ENCODE data around the gene ZDHHC13. TPM values are rescaled to one million over a fixed set of nuclear protein-coding genes. Genes with fewer than 3 reads are reported as not detected.
"Not testable (repeated sequence)": the region's sequence is repeated elsewhere in the genome, so short reads cannot be mapped to it uniquely, and the experiment has no call there.

ZDHHC13 gene
- total RNA-seq, 2 donors from 2014 or later, result 12.2 to 12.3 TPM

DNA sequence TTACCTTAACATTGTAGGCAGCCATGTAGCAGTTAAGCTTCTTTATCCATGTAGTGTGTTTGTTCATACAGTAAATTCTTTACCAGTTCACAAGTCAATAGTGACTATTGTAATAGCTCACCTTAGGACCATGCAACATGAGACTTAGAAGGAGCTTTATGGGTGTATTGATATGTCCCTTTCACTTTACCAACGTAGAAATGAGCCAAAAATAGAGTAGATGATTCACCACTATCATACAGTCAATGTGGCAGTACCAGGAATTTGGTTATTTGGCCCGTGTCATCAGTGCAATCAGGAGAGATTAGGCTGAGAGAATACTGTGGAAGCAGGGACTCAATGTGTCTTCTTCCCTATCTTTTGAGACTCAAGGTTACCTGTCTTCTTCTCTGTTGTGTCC lies 4.7 kb downstream of the ZDHHC13 start:
- intact Hi-C loops (cut with DNase I), result no loop called here
- TF ChIP-seq CTCF (IDR thresholded peaks at IDR 0.05) (no peak), POLR2AphosphoS5 (IDR thresholded peaks at IDR 0.05) (no peak), POLR2A (IDR thresholded peaks at IDR 0.05) (no peak)
- 54% methylated on average over 2 of the region's 2 CpGs for WGBS
- Histone ChIP-seq H3K27me3 (replicated peaks; ENCODE audit: insufficient read depth) (no peaks in the 10 kb centered on the region), H3K4me3 (no peak overlapping the region), H3K4me1 (replicated peaks) (no peaks in the 10 kb centered on the region), H3K9me3 (no peaks in the 10 kb centered on the region), H3K27ac (no peak overlapping the region), H3K36me3 (no peaks in the 10 kb centered on the region)
- no peak for DNase-seq (ENCODE audit: low spot score)

DNA sequence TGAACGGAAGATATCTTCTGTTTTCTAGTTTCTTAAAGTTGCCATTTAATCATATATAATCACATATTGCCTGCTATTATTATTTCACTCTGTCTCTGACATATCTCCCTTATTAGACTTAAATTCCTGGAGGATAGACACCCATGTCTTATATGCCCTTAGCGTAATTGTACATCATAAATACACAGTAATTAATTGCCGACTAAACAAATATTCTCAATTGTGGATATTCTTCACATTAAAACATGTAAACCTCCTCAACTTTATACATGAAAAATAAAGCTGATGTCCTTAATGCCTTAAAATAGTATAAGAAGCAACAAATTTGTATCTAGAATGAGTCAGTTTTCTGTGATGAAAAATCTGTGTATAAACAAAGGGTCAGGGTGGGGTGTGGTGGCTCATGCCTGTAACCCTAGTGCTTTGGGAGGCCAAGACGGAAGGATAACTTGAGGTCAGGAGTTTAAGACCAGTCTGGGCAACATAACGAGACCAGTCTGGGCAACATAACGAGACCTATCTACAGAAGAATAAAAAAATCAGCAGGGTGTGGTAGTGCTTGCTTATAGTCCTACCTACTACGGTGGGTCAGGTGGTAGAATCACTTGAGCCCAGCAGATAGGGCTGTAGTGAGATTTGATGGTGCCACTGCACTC lies 6.1 kb downstream of the ZDHHC13 start:
- H3K4me3 ChIP-seq, result no peak overlapping the region
- H3K27ac ChIP-seq, result no peak overlapping the region
- no peaks in the 10 kb centered on the region for H3K36me3 ChIP-seq
- intact Hi-C loops (cut with DNase I), result no loop called here
- H3K27me3 ChIP-seq (replicated peaks; ENCODE audit: insufficient read depth), result no peaks in the 10 kb centered on the region
- TF ChIP-seq CTCF (IDR thresholded peaks at IDR 0.05) (no peak), POLR2A (IDR thresholded peaks at IDR 0.05) (no peak), POLR2AphosphoS5 (IDR thresholded peaks at IDR 0.05) (no peak)
- H3K4me1 ChIP-seq (replicated peaks), result no peaks in the 10 kb centered on the region
- no peak for DNase-seq (ENCODE audit: low spot score)
- H3K9me3 ChIP-seq, result no peaks in the 10 kb centered on the region
- 89% methylated on average over 7 of the region's 7 CpGs for WGBS

GRCh38 chr11:19126562-19127325 lies 9.8 kb downstream of the ZDHHC13 start:
- WGBS, result 96% methylated on average over 4 of the region's 4 CpGs
- H3K4me3 ChIP-seq; H3K4me1 ChIP-seq (replicated peaks); H3K36me3 ChIP-seq; DNase-seq (ENCODE audit: low spot score); H3K9me3 ChIP-seq; intact Hi-C loops (cut with DNase I); H3K27me3 ChIP-seq (replicated peaks; ENCODE audit: insufficient read depth); H3K27ac ChIP-seq: not testable (repeated sequence)

DNA sequence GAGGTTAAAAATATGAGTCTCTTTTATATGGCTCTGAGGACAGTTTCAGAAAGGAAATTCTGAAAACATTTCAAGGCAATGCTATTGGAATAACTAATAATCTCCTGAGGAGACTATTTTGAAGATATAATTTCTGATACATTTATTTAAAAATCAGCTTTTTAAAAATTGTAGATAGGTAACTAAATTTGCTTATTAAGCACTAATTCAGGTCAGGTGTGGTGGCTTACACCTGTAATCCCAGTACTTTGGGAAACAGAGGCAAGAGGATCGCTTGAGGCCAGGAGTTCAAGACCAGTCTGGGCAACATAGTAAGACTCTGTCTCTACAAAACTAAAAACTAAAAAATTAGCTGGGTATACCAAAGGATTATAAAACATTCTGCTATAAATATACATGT lies 17.0 kb downstream of the ZDHHC13 start:
- no peak for DNase-seq (ENCODE audit: low spot score)
- no peak overlapping the region for H3K4me3 ChIP-seq
- TF ChIP-seq POLR2AphosphoS5 (IDR thresholded peaks at IDR 0.05) (no peak), POLR2A (IDR thresholded peaks at IDR 0.05) (no peak), CTCF (IDR thresholded peaks at IDR 0.05) (no peak)
- no peak overlapping the region for H3K27ac ChIP-seq
- intact Hi-C loops (cut with DNase I), result no loop called here
- H3K9me3 ChIP-seq, result no peaks in the 10 kb centered on the region
- H3K4me1 ChIP-seq (replicated peaks), result no peaks in the 10 kb centered on the region
- 97% methylated on average over 1 of the region's 1 CpG for WGBS
- no peaks in the 10 kb centered on the region for H3K36me3 ChIP-seq
- no peaks in the 10 kb centered on the region for H3K27me3 ChIP-seq (replicated peaks; ENCODE audit: insufficient read depth)

GRCh38 chr11:19136884-19137283 lies 19.9 kb downstream of the ZDHHC13 start:
- intact Hi-C loops (cut with DNase I); H3K27me3 ChIP-seq (replicated peaks; ENCODE audit: insufficient read depth); H3K9me3 ChIP-seq; H3K27ac ChIP-seq; H3K4me1 ChIP-seq (replicated peaks); DNase-seq (ENCODE audit: low spot score); H3K4me3 ChIP-seq; H3K36me3 ChIP-seq: not testable (repeated sequence)
- WGBS, result 94% methylated on average over 4 of the region's 4 CpGs

GRCh38 chr11:19145319-19145718 lies 28.4 kb downstream of the ZDHHC13 start:
- no peaks in the 10 kb centered on the region for H3K4me1 ChIP-seq (replicated peaks)
- 48% methylated on average over 3 of the region's 3 CpGs for WGBS
- no peak overlapping the region for H3K4me3 ChIP-seq

More at GRCh38 chr11:19145319-19145718, 28.4 kb downstream of the ZDHHC13 start:
- no peak for DNase-seq (ENCODE audit: low spot score)
- no peaks in the 10 kb centered on the region for H3K27me3 ChIP-seq (replicated peaks; ENCODE audit: insufficient read depth)
- intact Hi-C loops (cut with DNase I), result no loop called here
- no peak overlapping the region for H3K27ac ChIP-seq
- no peaks in the 10 kb centered on the region for H3K36me3 ChIP-seq
- TF ChIP-seq POLR2A (IDR thresholded peaks at IDR 0.05) (no peak), POLR2AphosphoS5 (IDR thresholded peaks at IDR 0.05) (no peak), CTCF (IDR thresholded peaks at IDR 0.05) (no peak)
- H3K9me3 ChIP-seq, result no peaks in the 10 kb centered on the region

Data from prostate gland (tissue), 2 donors.